D721Med (cell line): ENCODE measurements around the gene SLC2A11.

Experiments
- DNase-seq: peaks from one replicate; pipeline ENCODE4 v3.0.0; 2011; ENCODE audit warnings: low spot score; ENCODE audit not compliant: insufficient read length
- FAIRE-seq: peaks from 2 replicates; lab custom pipeline; 2011; peaks lifted over from hg19 to GRCh38; lab: Jason Lieb, UNC
- CTCF ChIP-seq: IDR thresholded peaks from 2 replicates; pipeline ENCODE4 v1.5.1; 2012; ENCODE audit warnings: mild to moderate bottlenecking, control low read depth; ENCODE audit not compliant: insufficient read depth; ENCODE audit errors: missing control alignments

Gene SLC2A11

GRCh38 chr22:23882370-23882769, 24.7 kb downstream of the SLC2A11 start:
- TF ChIP-seq CTCF = no peak
- DNase-seq (no peak), FAIRE-seq (no peak)

GRCh38 chr22:23883658-23884057, 26.0 kb downstream of the SLC2A11 start:
- TF ChIP-seq CTCF = no peak
- DNase-seq (no peak), FAIRE-seq (no peak)

GRCh38 chr22:23884140-23884539, 26.5 kb downstream of the SLC2A11 start:
- FAIRE-seq (no peak), DNase-seq (no peak)
- no peak for TF ChIP-seq CTCF

GRCh38 chr22:23888615-23889401, 31.1 kb downstream of the SLC2A11 start:
- peak; percentile 10 for TF ChIP-seq CTCF
- DNase-seq = no peak
- FAIRE-seq = no peak

GRCh38 chr22:23889620-23890019, 31.9 kb downstream of the SLC2A11 start:
- FAIRE-seq = no peak
- no peak for DNase-seq
- no peak for TF ChIP-seq CTCF

GRCh38 chr22:23891726-23892125, 34.1 kb downstream of the SLC2A11 start:
- no peak for TF ChIP-seq CTCF
- FAIRE-seq (no peak), DNase-seq (no peak)

- no peak for TF ChIP-seq CTCF
- no peak for FAIRE-seq
- DNase-seq = no peak
Observed at GRCh38 chr22:23892130-23892529, 34.5 kb downstream of the SLC2A11 start.
